ENCODE data around the gene NLGN3. TPM values are rescaled to one million over a fixed set of nuclear protein-coding genes. Genes with fewer than 3 reads are reported as not detected.

The NLGN3 gene
- total RNA-seq, 1 donor from 2014 or later: 0.69 TPM

- Histone ChIP-seq H3K27ac (no peak overlapping the region), H3K4me3 (no peak overlapping the region), H3K4me1 (no peaks in the 10 kb centered on the region), H3K27me3 (no peaks in the 10 kb centered on the region), H3K9me3 (no peaks in the 10 kb centered on the region), H3K36me3 (no peaks in the 10 kb centered on the region)
- intact Hi-C loops (cut with DNase I): no loop called here
- TF ChIP-seq CTCF (IDR thresholded peaks at IDR 0.05): no peak
- ATAC-seq (no peak), DNase-seq (no peak)
These were observed 14.0 kb downstream of the NLGN3 start for GRCh38 chrX:71158603-71159002.

GRCh38 chrX:71159335-71159734 is 14.7 kb downstream of the NLGN3 start:
- no peak for TF ChIP-seq CTCF (IDR thresholded peaks at IDR 0.05)
- intact Hi-C loops (cut with DNase I): no loop called here
- no peaks in the 10 kb centered on the region for H3K36me3 ChIP-seq
- no peak overlapping the region for H3K27ac ChIP-seq
- H3K9me3 ChIP-seq: no peaks in the 10 kb centered on the region
- H3K4me1 ChIP-seq: no peaks in the 10 kb centered on the region
- ATAC-seq: no peak
- DNase-seq: no peak
- no peaks in the 10 kb centered on the region for H3K27me3 ChIP-seq
- no peak overlapping the region for H3K4me3 ChIP-seq

- Histone ChIP-seq H3K4me3 (no peak overlapping the region), H3K9me3 (no peaks in the 10 kb centered on the region), H3K27ac (no peak overlapping the region), H3K36me3 (no peaks in the 10 kb centered on the region), H3K4me1 (no peaks in the 10 kb centered on the region), H3K27me3 (no peaks in the 10 kb centered on the region)
- TF ChIP-seq CTCF (IDR thresholded peaks at IDR 0.05): no peak
- DNase-seq: no peak
- ATAC-seq: no peak
- intact Hi-C loops (cut with DNase I): no loop called here
These were observed 15.8 kb downstream of the NLGN3 start for GRCh38 chrX:71160475-71160874.

DNA sequence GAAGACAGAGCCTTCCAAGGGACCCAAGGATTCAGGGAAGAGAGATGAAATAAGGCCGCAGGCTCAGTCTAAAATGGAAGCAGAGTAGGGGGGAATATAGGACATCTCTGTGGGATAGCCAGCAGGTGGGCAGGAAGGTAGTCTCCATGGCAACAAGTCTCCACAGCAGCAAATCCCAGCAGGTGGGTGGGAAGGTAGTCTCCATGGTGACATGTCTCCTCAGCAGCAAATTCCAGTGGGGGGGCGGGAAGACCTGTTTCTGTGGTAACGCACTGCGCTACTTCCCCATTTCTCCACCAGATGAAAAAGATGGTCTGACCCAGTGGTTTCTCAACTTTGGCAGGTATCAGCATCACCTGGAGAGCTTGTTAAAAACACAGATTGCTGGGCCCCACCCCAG is 18.3 kb downstream of the NLGN3 start:
- Histone ChIP-seq H3K36me3 (no peaks in the 10 kb centered on the region), H3K27ac (no peak overlapping the region), H3K4me3 (no peak overlapping the region), H3K9me3 (no peaks in the 10 kb centered on the region), H3K4me1 (no peaks in the 10 kb centered on the region), H3K27me3 (no peaks in the 10 kb centered on the region)
- no peak for TF ChIP-seq CTCF (IDR thresholded peaks at IDR 0.05)
- no peak for ATAC-seq
- DNase-seq: no peak
- intact Hi-C loops (cut with DNase I): no loop called here

DNA sequence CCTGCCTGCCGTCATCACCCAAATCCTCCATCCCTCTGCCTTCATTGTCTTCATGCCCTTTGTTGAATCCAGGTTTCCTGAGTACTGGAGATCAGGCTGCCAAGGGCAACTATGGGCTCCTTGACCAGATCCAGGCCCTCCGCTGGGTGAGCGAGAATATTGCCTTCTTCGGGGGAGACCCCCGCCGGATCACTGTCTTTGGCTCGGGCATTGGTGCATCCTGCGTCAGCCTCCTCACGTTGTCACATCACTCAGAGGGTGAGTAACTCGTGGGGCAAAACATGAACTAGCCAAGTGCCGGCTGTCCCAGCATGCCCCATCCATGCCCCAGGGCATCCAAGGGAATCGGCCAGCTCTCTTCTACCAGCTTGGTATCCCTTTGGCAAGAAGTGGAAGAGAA is 19.4 kb downstream of the NLGN3 start:
- ATAC-seq: no peak
- Histone ChIP-seq H3K4me3 (no peak overlapping the region), H3K4me1 (no peaks in the 10 kb centered on the region), H3K36me3 (no peaks in the 10 kb centered on the region), H3K27ac (no peak overlapping the region), H3K27me3 (no peaks in the 10 kb centered on the region), H3K9me3 (no peaks in the 10 kb centered on the region)
- intact Hi-C loops (cut with DNase I): no loop called here
- no peak for TF ChIP-seq CTCF (IDR thresholded peaks at IDR 0.05)
- no peak for DNase-seq

GRCh38 chrX:71166461-71166860 is 21.8 kb downstream of the NLGN3 start:
- ATAC-seq: no peak

More at GRCh38 chrX:71166461-71166860, 21.8 kb downstream of the NLGN3 start:
- no peak for DNase-seq
- no peak for TF ChIP-seq CTCF (IDR thresholded peaks at IDR 0.05)
- H3K27me3 ChIP-seq: no peaks in the 10 kb centered on the region
- no peaks in the 10 kb centered on the region for H3K4me1 ChIP-seq
- no peaks in the 10 kb centered on the region for H3K9me3 ChIP-seq
- no peak overlapping the region for H3K27ac ChIP-seq
- intact Hi-C loops (cut with DNase I): no loop called here
- H3K4me3 ChIP-seq: no peak overlapping the region
- no peaks in the 10 kb centered on the region for H3K36me3 ChIP-seq
